IPS-18c (cell line): ENCODE measurements around the gene LAMC3.
"Not testable (repeated sequence)": the region's sequence is repeated elsewhere in the genome, so short reads cannot be mapped to it uniquely, and the experiment has no call there.

Source experiments
- H3K4me3 ChIP-seq: 2 replicates; pipeline ENCODE4 v1.7.0; 2013; ENCODE audit warnings: low read depth, mild to moderate bottlenecking, low read length, moderate library complexity; ENCODE audit not compliant: insufficient read depth
- H3K9me3 ChIP-seq: one replicate; pipeline ENCODE4 v1.6.1; 2013; ENCODE audit warnings: mild to moderate bottlenecking, low read length, moderate library complexity; ENCODE audit not compliant: control insufficient read depth, insufficient read depth

LAMC3 gene

DNA sequence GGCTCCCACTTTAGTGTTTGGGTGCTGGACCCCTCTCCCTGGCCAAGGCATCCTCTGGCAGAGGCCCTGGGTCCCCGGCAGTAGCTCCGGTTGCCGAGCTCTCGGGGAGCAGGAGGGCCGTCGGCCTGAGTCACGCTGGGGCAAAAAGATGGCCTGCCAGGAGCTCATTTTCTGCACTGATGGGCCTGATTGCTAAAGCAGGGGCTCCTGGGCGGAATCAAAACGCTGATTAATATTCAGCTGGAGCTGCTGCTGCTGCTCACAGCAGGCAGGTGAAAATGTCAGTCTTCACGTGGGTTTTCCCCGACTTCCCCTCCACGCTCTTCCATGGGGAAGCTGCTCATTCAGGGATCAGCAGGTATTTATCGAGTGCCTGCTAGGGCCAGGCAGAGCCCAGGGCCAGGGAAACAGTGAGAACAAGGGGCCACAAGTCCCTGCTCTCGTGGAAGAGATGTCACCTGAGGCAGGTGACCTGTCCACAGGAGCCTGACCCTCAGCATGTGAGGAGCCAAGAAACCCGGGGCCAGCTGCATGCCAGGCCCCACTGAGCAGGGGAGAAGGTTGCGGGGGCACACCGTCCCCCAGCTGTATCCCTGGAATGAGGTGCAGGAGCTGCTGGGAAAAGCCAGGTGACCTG is 22.1 kb downstream of the LAMC3 start:
- Histone ChIP-seq H3K4me3 (no peak overlapping the region), H3K9me3 (no peaks in the 10 kb centered on the region)

DNA sequence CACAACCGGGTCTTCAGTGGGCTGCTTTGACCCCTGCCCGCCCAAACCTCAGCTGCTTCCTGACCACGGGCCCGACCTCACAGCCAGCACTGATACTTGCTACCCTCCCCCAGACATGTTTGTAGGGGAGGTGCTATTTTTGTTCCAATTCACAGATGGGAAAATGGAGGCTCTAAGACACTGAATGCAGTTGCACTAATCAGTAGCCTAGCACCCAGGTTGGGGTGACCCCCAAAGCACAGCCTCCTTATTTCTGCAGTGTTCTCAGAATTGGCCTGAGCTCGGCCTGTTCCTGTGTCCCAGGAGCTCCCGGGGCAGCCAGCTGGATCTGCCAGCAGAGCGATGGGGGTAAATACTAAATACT is 22.6 kb downstream of the LAMC3 start:
- H3K9me3 ChIP-seq: no peaks in the 10 kb centered on the region
- no peak overlapping the region for H3K4me3 ChIP-seq

DNA sequence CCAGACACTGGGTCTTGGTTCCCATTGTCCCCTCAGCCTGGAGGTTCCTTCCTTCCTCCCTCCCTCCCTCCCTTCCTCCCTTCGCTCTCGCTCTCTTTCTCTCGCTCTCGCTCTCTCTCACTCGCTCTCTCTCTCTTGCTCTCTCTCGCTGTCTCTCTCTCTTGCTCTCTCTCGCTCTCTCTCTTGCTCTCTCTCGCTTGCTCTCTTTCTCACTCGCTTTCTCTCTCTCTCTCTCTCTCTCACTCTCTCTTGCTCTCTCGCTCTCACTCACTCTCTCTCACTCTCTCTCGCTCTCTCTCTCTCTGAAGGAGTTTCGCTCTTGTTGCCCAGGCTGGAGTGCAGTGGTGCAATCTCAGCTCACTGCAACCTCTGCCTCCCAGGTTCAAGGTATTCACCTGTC is 23.4 kb downstream of the LAMC3 start:
- no peaks in the 10 kb centered on the region for H3K9me3 ChIP-seq
- H3K4me3 ChIP-seq: no peak overlapping the region

DNA sequence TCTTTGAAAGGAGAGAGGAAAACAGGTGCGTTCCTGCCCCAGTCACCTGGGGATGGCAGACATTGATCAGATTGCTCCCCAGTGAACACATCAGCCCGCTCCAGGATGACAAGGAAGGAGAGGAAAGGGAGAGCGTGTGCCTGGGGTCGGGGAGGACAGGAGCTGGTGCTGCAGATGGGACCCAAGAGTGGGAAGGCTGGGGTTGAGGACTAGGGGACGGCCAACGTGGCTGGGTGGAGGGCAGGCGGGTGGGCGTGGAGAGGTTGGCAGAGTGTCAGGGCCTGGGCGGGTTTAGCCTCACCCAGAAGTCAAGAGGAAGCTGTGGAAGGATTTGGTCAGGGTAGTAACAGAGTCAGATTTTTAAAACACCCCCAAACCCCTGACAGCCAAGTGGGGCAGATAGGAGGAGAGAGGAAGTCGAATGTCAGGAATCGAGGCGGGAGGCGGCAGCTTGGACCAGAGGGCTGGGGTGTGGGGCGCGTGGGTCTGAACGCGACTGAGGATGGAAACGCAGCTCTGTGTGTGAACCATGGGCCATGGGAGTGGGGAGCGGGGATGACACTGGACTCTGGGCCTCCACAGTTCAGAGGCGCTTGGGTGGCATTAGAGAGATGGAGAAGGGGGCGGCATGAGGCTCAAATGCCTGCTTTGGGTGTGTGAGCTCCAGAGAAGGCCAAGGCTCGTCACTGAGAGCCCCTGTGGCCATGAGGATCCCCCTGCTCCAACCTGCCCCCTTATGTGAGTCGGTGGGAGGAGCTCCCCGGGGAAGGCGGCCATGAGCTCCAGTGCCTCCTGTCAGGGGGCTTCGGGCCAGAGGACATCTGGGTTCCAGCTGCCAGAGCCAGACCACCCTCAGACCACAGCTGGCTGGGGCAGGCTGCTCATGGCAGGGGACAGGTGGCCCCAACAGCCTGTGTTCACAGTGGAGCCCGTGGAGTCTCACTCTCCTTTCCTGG is 24.6 kb downstream of the LAMC3 start:
- Histone ChIP-seq H3K9me3 (no peaks in the 10 kb centered on the region), H3K4me3 (no peak overlapping the region)

DNA sequence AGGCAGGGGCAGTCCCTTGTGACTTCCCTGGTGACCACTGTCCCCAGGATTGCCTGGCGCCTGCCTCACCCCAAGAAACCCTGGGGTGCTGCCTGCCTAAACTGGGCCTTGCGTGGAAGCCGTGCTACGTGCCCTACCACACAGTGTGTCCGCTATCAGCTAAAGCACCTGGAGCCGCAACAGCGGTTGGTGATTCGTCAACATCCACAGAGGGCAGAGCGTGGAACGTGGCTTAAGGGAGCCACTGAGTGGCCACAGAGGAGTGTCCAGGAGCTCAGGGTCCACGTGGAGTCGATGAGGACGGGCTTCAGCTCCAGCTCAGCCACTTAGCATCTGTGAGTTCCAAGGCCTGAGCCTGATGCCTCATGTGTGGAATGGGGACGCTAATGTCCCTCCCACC is 25.3 kb downstream of the LAMC3 start:
- Histone ChIP-seq H3K4me3 (no peak overlapping the region), H3K9me3 (no peaks in the 10 kb centered on the region)

DNA sequence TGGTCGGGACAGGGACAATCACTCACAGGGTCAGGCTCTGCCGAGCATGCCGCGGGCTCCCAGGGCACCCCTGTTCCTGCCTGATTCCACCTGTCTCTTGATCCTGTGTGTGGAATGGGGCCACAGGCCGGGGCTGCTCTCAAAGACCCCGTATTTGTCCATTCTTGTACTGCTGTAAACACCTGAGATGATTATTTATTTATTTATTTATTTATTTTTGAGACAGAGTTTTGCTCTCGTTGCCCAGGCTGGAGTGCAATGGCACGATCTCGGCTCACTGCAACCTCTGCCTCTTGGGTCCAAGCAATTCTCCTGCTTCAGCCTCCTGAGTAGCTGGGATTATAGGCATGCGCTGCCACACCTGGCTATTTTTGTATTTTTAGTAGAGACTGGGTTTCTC is 25.8 kb downstream of the LAMC3 start:
- not testable (repeated sequence) for H3K9me3 ChIP-seq, H3K4me3 ChIP-seq

DNA sequence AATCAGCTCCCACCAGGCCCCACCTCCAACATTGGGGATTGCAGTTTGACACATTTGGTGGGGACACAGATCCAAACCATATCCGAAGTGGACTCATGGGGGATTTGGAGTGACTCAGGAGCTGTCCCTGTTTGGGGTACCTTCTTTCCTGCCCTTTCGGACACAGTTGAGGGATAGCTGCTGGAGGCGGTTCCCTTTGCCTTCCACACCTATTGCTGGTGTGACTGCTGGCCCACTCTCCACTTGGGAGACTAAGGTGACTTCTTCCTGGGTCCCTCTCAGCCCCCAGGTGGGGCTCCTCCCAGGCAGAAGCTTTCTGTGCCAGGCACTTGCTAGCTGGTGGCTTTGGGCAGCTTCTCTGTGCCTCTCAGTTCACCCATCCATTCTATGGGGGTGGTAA is 26.6 kb downstream of the LAMC3 start:
- no peak overlapping the region for H3K4me3 ChIP-seq
- H3K9me3 ChIP-seq: no peaks in the 10 kb centered on the region

DNA sequence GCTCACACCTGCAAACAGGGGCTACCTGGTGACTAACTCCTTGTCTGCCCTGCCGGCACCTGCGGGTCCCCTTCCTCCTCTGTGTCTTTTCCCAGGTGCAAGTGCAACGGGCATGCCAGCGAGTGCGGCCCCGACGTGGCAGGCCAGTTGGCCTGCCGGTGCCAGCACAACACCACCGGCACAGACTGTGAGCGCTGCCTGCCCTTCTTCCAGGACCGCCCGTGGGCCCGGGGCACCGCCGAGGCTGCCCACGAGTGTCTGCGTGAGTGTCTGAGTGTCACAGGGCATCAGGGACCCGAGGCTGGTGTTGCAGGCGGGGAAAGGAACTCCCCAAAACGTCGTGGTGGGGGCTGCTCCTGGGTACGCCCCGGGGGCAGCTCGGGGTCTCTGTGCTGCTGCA is 27.1 kb downstream of the LAMC3 start:
- H3K4me3 ChIP-seq: no peak overlapping the region
- no peaks in the 10 kb centered on the region for H3K9me3 ChIP-seq

DNA sequence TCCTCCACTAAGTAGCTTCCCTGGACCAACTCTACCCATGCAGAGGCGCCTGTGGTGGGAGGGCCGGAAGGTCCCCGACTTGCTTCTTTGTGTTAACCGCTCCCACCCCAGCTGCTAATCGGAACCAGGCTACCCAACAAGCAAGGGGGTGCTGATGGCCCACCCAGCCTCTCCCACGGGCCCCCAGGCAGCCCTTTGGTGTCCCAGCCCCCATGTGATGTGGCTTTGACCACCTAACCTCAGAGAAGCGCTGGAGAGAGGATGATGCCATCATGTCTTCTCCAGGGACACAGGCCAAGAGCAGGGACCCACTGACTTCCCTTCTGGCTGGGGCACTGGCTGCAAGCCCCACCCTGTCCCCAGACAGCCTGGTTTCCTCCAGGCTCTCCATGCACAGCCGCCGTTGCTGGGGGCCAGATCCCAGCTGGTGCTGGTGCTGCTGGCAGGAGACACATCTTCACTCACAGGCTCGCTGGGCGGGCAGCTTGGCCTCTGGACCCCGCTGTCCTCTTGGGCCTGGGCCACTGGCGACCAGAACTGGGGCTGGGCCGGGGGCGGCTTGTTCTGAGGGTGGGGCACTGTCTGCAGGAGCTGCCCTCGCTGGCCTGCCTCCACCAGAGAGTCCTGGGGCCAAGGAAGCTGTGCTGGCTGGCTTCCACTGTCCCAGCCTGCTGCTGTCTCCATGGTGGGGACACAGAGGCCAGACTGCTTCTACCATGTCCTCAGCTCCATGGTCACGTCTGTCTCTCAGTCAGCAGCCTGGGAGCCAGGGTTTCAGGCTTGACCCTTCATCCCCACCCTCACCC is 27.8 kb downstream of the LAMC3 start:
- no peak overlapping the region for H3K4me3 ChIP-seq
- no peaks in the 10 kb centered on the region for H3K9me3 ChIP-seq

DNA sequence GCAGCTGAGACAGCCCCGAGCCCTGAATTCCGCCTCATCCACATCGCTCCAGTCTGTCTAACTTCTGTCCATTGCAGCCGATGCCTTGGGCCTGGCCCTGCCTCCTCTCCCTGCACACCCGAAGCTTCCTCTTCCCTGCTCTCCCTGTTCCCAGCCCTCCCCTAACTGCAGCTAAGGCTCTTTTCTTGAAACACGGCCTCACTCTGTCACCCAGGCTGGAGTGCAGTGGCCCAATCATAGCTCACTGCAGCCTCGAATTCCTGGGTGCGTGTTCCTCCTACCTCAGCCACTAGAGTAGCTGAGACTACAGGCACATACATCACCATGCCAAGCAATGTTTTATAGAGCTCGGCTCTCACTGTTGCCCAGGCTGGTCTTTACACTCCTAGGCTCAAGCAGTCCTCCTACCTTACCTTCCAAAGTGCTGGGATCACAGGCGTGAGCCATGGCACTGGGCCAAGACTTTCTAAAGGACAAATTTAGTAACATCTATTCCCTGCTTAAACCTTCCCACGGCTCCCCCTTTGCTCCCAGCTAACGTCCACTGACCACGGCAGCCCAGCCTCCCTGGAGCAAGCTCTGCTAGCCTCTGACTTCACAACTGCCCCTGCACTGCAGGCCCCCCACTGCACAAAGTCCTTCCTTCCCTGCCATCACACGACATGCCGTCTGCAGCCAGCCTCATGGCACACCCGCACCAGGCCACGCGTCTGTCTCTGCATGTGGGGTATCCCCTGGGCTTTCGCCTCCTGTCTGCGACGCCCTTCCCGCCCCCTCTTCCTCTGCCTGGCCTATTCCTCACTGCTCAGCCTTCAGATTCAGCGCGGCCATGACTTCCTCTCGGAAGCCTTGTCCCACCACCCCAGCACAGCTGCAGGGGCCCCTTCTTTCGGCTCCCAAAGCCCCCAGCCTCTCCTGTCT is 28.6 kb downstream of the LAMC3 start:
- Histone ChIP-seq H3K4me3 (no peak overlapping the region), H3K9me3 (no peaks in the 10 kb centered on the region)

DNA sequence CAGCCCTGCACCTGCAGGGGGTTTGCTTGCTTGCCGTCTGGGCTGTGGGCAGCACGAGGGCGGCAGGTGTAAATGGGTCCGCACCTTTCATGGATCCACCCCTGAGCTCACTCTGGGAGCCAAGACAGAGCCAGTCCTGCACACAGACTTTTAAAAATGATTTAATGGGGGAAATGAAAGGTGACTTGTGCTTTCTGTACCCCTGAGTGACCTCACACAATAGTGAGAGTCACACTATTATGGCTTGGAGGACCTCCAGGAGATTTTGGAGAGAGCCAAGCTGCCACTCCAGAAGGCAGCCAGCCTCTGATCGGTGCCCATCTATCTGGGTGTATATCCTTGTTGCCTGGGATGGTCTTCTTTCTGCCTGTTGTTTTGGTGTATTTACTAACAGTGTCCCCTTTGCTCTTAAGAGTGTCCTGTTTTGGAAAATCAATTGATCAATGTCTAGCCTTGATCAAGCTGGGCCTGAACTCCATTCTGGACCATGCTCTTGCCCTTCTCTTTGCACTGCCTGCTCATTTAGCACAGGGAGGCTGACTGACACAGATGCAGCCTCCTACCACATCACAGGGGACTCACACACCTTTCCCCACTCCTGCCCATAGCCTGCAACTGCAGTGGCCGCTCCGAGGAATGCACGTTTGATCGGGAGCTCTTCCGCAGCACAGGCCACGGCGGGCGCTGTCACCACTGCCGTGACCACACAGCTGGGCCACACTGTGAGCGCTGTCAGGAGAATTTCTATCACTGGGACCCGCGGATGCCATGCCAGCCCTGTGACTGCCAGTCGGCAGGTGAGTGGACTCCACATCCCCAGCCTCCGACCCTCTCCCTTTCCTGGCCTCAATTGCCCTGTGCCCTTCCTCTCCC is 29.5 kb downstream of the LAMC3 start:
- Histone ChIP-seq H3K4me3 (no peak overlapping the region), H3K9me3 (no peaks in the 10 kb centered on the region)

DNA sequence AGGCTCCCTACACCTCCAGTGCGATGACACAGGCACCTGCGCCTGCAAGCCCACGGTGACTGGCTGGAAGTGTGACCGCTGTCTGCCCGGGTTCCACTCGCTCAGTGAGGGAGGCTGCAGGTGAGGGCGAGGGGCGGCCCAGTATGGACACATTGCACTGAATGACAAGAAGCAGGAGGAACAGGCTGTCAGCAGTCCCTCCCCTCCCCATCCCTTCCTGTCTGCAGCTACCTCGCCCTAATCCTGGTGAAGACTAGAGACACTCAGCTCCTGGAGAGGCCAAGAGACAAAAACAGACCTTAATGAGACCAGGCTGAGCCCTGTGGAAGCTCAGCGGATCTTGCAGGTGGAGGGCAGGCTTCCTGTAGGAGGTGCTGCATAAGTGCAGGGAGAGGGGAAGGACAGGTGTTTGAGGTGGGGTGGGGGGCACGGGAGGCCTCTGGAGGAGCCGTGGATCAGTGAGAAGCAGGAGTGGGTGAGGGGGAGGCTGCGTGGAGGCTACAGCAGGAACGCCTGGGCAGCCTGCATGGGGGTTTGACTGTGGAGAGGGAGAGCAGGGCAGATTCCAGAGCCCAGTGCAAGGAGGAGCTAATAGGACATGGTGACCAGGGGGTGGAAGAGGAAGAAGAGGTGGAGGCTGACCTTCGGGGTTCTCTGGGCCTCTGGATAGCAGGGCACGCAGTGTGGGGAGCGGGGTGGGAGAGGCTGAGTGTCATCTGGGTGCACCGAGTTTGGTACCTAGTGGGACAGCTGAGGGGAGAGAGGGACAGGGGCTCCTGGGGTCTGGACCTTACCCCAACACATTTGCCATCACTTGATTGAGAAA is 30.4 kb downstream of the LAMC3 start:
- H3K4me3 ChIP-seq: no peak overlapping the region
- H3K9me3 ChIP-seq: no peaks in the 10 kb centered on the region

DNA sequence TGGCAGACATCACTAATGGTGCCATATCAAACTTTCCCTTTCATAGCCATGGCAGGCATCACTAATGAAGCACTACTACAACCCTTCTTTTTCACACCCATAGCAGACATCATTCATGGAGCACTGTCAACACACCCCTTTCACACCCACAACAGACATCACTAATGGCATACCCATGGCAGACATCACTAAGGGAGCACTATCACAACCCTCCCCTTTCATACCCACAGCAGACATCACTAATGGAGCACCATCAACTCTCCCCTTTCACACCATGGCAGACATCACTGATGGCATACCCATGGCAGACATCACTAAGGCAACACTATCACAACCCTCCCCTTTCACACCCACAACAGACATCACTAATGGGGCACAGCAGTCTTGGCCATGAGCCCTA is 33.7 kb downstream of the LAMC3 start:
- H3K4me3 ChIP-seq: no peak overlapping the region
- H3K9me3 ChIP-seq: peaks cover 2% of the 10 kb centered on the region

DNA sequence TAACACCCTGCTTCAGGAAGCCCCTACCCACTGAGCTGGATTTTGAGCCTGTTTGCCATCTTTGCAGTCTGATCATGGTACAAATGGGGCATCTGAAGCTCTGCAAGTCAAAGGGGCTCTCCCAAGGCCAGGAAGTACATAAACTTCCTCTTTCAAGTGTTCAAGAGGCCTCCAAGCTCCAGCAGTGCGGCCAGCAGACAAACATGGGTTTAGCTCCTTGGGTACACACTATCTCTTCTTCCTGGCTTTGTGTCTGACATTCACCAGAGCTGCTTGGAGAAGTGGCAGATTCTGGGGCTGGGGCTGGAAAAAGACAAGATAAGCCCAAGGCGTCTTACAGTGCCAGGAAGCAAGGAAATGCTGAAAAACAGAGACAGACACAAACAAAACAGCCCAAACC is 34.1 kb downstream of the LAMC3 start:
- no peak overlapping the region for H3K4me3 ChIP-seq
- H3K9me3 ChIP-seq: peaks cover 2% of the 10 kb centered on the region

DNA sequence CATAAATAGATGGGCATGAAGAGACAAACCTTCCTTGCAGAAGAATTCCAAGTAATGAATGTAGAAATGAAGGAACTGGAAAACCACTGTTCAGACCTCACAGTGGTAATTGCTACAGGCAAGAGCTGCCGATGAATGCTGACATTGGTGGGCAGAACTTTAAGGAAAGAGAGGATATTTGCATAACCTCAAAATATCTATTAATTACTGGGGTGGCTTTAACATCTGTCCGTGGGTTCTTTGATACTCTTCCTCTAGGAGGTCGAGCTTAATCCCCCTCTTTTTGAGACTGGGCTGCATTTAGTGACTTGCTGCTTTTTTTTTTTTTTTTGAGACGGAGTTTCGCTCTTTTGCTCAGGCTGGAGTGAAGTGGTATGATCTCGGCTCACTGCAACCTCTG is 34.7 kb downstream of the LAMC3 start:
- Histone ChIP-seq H3K9me3 (peaks cover 2% of the 10 kb centered on the region), H3K4me3 (no peak overlapping the region)
